Muscle of back (tissue), 11 donors: Measurements from ENCODE around the gene VAT1. TPM values are rescaled to one million over a fixed set of nuclear protein-coding genes. Genes with fewer than 3 reads are reported as not detected.

Experiments
- DNase-seq, 3 donors: peaks; one replicate each; pipeline versions ENCODE4 v3.0.0 to v3.0.0-alpha.2; 2013
- polyA plus RNA-seq, 10 donors: library from polyadenylated mRNA; unstranded; fragments of 120-200 nt; gene quantifications; one replicate each; pipeline ENCODE4 v1.2.1, GENCODE V29; 2013; ENCODE audit not compliant: insufficient read length in 10 of 10

Gene VAT1
- polyA plus RNA-seq, 10 donors, result 62.1 to 97.2 (median 77.5) TPM

DNA sequence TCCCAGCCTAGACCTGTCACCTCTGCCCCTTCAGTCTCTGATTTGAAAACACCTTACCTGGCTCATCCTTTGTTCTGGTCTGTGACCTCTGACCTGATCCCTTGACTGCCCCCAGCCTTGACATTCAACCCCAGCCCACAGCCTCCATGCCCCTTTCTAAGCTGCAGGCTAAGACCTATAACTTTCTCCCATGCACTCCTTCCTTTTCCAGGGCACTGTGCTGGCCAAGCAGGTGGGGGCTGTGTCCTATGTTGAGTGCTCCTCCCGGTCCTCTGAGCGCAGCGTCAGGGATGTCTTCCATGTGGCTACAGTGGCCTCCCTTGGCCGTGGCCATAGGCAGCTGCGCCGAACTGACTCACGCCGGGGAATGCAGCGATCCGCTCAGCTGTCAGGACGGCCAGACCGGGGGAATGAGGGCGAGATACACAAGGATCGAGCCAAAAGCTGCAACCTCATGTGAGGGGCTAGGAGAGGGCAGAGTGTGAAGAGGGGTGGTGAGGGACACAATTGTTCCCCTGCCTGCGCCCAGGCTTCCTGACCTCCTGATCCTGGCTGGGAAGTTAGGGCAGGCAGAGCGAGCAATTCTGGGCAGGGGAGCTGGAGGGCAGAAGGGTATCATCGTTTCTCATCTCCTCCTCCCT, 6.2 kb upstream of the VAT1 start:
- DNase-seq, result no peak

DNA sequence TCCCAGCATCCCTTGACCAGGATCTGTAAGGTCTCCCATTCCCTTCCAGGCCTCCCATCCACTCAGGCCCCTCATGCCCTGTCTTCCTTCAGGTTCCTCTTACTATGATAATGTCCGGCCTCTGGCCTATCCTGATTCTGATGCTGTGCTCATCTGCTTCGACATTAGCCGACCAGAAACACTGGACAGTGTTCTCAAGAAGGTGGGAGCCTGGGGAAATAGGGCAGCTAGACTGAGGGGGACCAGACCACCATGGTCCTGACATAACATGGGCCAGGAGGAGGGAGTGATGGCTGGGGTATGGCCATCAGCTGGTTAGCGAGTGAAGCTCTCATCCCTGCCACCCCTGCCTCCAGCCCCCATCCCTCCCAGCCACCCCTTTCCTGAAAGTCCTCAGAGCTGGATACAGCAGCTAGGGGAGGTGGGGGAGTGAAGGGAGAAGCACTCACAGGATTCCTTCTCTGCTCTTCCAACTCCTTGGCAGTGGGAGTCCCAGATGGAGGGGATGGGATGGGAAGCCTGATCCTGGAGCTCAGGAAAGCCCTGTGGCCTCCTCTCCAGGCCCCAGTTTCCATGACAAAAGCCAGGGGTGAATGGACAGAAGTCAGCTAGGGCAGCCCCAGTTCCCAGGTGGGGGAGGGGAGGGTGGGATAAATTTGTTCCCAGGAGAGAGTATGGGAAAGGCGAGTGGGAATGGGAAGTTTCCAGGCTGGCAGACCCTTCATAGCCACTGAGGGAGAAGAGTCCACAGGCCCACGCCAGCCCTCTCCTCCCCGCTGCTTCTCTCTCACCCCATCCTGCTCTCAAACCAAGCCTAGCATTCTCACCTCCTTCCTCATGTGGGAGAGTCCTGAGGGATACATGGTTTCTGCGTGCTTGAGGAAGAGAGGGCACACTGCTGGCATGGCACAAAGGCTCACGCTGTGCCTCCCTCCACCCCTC, 5.2 kb upstream of the VAT1 start:
- DNase-seq, result no peak

DNA sequence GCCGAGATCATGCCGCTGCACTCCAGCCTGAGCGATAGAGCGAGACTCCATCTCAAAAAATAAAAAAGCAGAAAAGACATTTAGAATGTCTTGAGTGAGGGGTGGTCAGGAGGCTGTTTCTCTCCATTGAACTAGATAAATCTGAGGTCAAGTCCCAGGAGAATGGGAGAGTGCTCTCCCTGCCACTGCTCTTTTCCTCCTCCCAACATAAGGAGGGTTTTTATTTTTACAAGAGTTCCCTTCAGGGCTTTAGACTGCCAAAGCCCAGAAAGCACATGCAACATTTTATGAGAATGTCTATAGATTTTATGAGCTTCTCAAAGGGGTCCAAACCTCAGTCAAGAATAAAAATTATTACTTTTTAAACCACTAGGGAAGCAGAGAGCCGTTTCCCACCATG, 4.4 kb upstream of the VAT1 start:
- DNase-seq, result no peak

DNA sequence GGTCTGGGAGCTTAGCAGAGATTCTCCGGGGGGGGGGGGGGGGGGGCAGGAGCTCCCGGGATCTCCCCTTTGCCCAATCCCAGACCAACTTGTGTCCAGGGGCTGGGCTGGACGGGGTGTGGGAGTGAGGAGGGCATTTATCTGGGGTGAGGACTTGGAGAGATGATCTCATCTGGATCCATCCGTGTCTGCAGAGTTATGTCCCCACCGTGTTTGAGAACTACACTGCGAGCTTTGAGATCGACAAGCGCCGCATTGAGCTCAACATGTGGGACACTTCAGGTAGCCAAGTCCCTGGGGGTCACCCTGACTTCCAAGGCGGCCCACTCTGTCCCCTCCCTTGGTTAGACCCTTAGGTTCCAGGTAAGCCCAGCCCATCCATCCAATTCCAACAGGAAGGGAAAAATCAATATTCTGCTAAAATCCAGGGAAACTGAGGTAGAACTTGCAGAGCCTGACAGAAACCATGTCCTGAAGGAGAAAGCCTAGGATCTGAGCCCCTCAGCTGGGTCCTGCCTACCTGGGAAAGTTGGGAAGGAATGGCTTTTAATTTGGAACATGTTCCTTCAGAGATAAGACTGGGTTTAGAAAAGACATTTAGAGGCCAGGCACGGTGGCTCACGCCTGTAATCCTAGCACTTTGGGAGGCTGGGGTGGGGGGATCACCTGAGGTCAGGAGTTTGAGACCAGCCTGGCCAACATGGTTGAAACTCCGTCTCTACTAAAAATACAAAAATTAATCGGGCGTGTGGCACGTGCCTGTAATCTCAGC, 3.8 kb upstream of the VAT1 start:
- DNase-seq, result no peak

- no peak for DNase-seq
Measured at GRCh38 chr17:43025290-43025657, 3.1 kb upstream of the VAT1 start.

GRCh38 chr17:43024407-43025289, 2.5 kb upstream of the VAT1 start, which contains the start of gene RND2:
Gene RND2 (plus strand): TSS chr17:43025231. CDS start chr17:43025348, 117 bp downstream.
- peak; percentile 93 to 97 (median 93) for DNase-seq

DNA sequence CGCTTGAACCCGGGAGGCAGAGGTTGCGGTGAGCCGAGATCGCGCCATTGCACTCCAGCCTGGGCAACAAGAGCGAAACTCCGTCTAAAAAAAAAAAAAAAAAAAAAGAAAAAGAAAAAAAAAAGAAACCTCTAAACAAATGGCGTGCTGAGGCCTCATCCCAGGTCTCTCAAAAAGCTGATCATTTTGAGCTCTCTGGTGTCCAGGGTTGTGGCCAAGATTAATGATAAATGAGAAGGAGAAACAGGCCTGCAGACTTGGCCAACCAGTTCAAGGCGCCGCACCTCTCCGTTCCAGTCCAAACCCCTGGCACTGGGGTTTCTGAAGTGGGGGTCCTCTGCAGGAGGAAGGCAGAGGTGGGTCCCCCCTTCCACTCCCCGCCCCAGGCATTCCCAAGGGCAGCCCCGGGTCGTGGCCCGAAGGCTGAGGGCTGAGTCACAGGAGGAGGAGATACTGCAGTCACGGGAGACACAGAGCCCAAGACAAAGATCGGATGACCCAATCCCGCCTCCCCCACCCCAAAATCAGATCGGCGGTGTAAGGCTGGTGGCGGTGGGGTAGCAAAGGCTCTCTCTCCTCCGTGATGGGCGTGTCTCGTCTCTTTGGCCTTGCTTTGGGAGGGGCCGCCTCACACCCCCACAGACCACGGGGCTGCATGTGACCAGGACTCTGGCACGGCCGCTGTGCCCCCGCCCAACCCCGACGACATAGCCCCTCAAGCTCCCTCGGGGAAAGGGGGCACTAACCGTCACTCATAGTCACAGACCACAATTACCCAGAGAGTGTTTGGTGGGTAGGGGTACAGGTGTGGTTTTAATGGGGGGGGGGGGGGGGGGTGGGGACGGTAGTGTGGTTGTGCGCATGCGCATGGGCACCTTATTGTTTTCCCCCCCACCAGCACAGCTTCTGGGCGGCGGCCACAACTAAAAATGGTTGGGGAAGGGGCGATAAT, 1.1 kb downstream of the VAT1 start:
- peak; percentile 62 to 89 (median 73) for DNase-seq

GRCh38 chr17:43020030-43020621, 2.1 kb downstream of the VAT1 start:
- peak in 2 of 3 donors; percentile 28 to 71 for DNase-seq

DNA sequence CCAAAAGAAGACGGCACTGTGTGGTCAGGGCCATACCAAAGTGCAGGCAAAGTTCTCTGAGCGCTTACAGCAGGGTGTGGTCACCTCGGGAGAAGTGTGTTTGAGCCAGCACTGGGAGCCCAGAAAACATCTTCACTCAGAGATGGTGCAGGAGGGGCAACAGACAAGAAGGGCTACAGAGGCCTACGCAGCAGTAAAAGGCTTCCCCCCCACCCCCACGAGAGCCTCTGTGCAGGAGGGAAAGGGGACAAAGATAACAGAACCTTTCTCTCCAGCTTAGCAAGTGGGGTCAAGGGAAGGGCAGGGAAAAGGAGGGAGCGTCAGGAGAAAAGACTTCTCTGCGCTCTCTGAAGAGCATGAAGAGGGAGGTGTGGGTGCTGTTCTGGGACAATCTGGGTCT, 2.8 kb downstream of the VAT1 start:
- no peak for DNase-seq

DNA sequence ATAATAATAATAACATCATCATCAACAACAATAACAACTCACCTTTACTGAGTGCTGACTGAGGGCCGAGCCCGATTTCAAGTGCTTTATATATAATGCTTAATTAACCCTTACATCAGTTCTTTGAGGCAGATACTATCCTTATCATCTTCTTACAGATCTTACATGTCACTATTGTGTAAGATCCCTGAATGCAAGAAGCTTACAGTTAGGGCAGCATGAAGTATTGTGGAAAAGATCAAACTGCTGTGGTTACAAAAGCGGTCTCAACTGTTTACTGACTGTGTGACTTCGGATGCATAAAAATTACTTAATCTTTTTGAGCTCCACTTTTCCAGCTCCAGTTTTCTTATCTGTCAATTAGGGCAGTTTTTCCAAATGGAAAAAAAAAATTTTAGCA, 3.3 kb downstream of the VAT1 start:
- no peak for DNase-seq

- DNase-seq, result no peak
Measured at GRCh38 chr17:43018008-43018853, 4.0 kb downstream of the VAT1 start.

- no peak for DNase-seq
Measured at GRCh38 chr17:43016216-43016615, 6.0 kb downstream of the VAT1 start.

GRCh38 chr17:43015579-43015978, 6.6 kb downstream of the VAT1 start:
- no peak for DNase-seq

DNA sequence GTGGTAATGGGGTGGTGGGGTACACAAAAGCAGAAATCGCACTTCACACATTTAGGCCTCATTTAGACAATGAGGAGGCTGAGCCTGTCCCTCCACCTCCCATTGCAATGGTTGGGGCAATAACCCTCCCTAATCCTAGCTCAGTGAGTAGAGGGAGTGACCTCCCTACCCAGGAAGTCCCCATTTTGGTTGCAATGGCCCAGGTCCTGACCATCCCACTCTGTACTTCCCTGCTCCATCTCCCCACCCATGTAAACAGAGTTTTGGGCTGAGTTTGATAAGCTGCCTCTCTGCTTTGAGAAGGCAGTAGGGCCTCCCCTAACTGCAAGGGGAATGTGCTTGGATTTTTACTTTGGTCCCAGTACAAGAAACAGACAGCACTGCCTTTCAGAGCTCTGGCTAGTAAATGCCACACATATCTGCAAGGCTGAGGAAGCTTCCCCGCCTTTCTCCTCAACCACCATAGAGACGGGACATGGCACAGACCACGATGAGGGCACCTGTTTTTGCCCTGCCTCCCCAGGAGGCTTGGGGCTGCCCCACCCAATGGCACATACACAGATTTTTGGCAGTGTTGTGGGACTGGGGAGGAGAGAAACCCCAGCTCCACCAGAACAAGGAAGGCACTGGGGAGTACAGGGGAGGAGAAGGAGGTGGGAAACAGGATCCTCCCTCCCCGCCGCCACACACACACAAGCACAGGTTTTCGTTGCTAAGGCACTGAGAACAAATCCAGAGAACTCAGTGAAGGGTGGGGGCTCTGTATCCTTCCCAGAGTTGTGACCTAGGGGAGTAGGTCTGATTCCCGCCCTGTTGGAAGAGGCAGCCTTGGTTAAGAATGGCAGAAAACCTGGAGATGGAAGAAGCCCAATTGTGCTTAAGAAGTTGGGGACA, 7.3 kb downstream of the VAT1 start:
- no peak for DNase-seq

- DNase-seq, result no peak
Measured at GRCh38 chr17:43014020-43014648, 8.1 kb downstream of the VAT1 start.

DNA sequence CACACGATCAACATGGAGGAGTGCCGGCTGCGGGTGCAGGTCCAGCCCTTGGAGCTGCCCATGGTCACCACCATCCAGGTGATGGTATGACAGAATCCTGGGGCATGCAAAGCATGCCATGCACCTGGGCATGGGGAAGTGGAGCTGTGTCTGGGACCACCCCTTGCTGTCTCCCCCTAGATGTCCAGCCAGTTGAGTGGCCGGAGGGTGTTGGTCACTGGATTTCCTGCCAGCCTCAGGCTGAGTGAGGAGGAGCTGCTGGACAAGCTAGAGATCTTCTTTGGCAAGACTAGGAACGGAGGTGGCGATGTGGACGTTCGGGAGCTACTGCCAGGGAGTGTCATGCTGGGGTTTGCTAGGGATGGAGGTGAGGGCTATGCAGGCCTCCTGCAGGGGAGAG, 8.9 kb downstream of the VAT1 start:
- DNase-seq, result no peak
